GM21717 (cell line): ENCODE data around the gene AEBP1.

Source experiments
- ATAC-seq: cut with Tn5 transposase; IDR thresholded peaks from one replicate; pipeline ENCODE4 v1.9.1; 2021; ENCODE audit warnings: mild to moderate bottlenecking, moderate library complexity; ENCODE audit not compliant: unreplicated experiment

The AEBP1 gene

GRCh38 chr7:44103923-44104859, at the start of gene AEBP1:
AEBP1 (plus strand) TSS chr7:44104345; CDS start chr7:44104666, 321 bp downstream.
- ATAC-seq = no peak

- ATAC-seq = no peak
Measured at GRCh38 chr7:44056681-44057080, 47.5 kb upstream of the AEBP1 start.

- no peak for ATAC-seq
Measured at GRCh38 chr7:44057181-44057848, 46.8 kb upstream of the AEBP1 start.

- no peak for ATAC-seq
Measured at GRCh38 chr7:44057849-44058758, 46.0 kb upstream of the AEBP1 start.

GRCh38 chr7:44058759-44059218, 45.4 kb upstream of the AEBP1 start:
- ATAC-seq = no peak

- ATAC-seq = no peak
Measured at GRCh38 chr7:44059219-44060090, 44.7 kb upstream of the AEBP1 start.

- no peak for ATAC-seq
Measured at GRCh38 chr7:44060091-44060947, 43.8 kb upstream of the AEBP1 start.

- no peak for ATAC-seq
Measured at GRCh38 chr7:44060948-44061644, 43.0 kb upstream of the AEBP1 start.

GRCh38 chr7:44061645-44062179, 42.4 kb upstream of the AEBP1 start:
- no peak for ATAC-seq

GRCh38 chr7:44062180-44062902, 41.8 kb upstream of the AEBP1 start:
- no peak for ATAC-seq

- no peak for ATAC-seq
Measured at GRCh38 chr7:44062903-44063295, 41.2 kb upstream of the AEBP1 start.

- ATAC-seq = no peak
Measured at GRCh38 chr7:44063547-44063893, 40.6 kb upstream of the AEBP1 start.

GRCh38 chr7:44063894-44064651, 40.1 kb upstream of the AEBP1 start:
- no peak for ATAC-seq

GRCh38 chr7:44064791-44065430, 39.2 kb upstream of the AEBP1 start:
- no peak for ATAC-seq

GRCh38 chr7:44065431-44066110, 38.6 kb upstream of the AEBP1 start, which contains the start of gene PGAM2:
PGAM2 (minus strand) TSS chr7:44065567; CDS start chr7:44065529, 38 bp downstream.
- ATAC-seq = no peak

GRCh38 chr7:44066111-44066460, 38.1 kb upstream of the AEBP1 start:
- ATAC-seq = no peak
